HUDEP-2 (cell line): ENCODE measurements around the gene CERK.
A peak's percentile ranks its signal among the peaks of the same experiment; 100 is the strongest.
"Not testable (repeated sequence)": the region's sequence is repeated elsewhere in the genome, so short reads cannot be mapped to it uniquely, and the experiment has no call there.

Source experiments
- DNase-seq, 76 experiments: peaks; one replicate each; lab custom pipeline; 2025; ENCODE audit not compliant: unreplicated experiment in 76 of 76; lab: John Stamatoyannopoulos, UW

Gene CERK

GRCh38 chr22:46737976-46738646 lies at the start of gene CERK:
CERK (minus strand) TSS chr22:46738252; CDS start chr22:46738148, 104 bp downstream.
- peak in 6 of 76 experiments; percentile 15 to 32 (median 20) for DNase-seq

GRCh38 chr22:46783721-46784120 lies 45.7 kb upstream of the CERK start:
- no peak for DNase-seq

- not testable (repeated sequence) for DNase-seq
Measured at GRCh38 chr22:46782200-46782599, 44.1 kb upstream of the CERK start.

- no peak for DNase-seq
Measured at GRCh38 chr22:46781291-46781690, 43.2 kb upstream of the CERK start.

- no peak for DNase-seq
Measured at GRCh38 chr22:46780453-46780852, 42.4 kb upstream of the CERK start.

GRCh38 chr22:46779651-46780050 lies 41.6 kb upstream of the CERK start:
- no peak for DNase-seq

GRCh38 chr22:46779023-46779422 lies 41.0 kb upstream of the CERK start:
- DNase-seq, result no peak

GRCh38 chr22:46777609-46777970 lies 39.5 kb upstream of the CERK start:
- DNase-seq, result peak in 1 of 76 experiments; percentile 30

GRCh38 chr22:46776876-46777608 lies 39.0 kb upstream of the CERK start:
- DNase-seq, result no peak

- no peak for DNase-seq
Measured at GRCh38 chr22:46775850-46776826, 38.1 kb upstream of the CERK start.

- no peak for DNase-seq
Measured at GRCh38 chr22:46774980-46775849, 37.2 kb upstream of the CERK start.

- DNase-seq, result no peak
Measured at GRCh38 chr22:46774253-46774979, 36.4 kb upstream of the CERK start.

- no peak for DNase-seq
Measured at GRCh38 chr22:46773076-46773475, 35.0 kb upstream of the CERK start.

- DNase-seq, result no peak
Measured at GRCh38 chr22:46770726-46771125, 32.7 kb upstream of the CERK start.

GRCh38 chr22:46770151-46770641 lies 32.1 kb upstream of the CERK start:
- DNase-seq, result no peak

GRCh38 chr22:46769706-46770105 lies 31.7 kb upstream of the CERK start:
- no peak for DNase-seq

GRCh38 chr22:46769191-46769675 lies 31.2 kb upstream of the CERK start:
- no peak for DNase-seq

- no peak for DNase-seq
Measured at GRCh38 chr22:46767249-46767985, 29.4 kb upstream of the CERK start.
